ENCODE results near the gene KDM2B.
A peak's percentile ranks its signal among the peaks of the same experiment; 100 is the strongest.
"Not testable (repeated sequence)": the region's sequence is repeated elsewhere in the genome, so short reads cannot be mapped to it uniquely, and the experiment has no call there.

KDM2B gene

GRCh38 chr12:121600702-121601336, 20.0 kb upstream of the KDM2B start:
- no peaks in the 10 kb centered on the region for H3K27me3 Mint-ChIP-seq
- H3K4me1 Mint-ChIP-seq, result peaks cover 4% of the 10 kb centered on the region
- no peaks in the 10 kb centered on the region for H3K9me3 Mint-ChIP-seq
- no peak overlapping the region for H3K4me3 Mint-ChIP-seq
- H3K27ac Mint-ChIP-seq, result no peak overlapping the region
- H3K36me3 Mint-ChIP-seq, result peaks cover 1% of the 10 kb centered on the region

DNA sequence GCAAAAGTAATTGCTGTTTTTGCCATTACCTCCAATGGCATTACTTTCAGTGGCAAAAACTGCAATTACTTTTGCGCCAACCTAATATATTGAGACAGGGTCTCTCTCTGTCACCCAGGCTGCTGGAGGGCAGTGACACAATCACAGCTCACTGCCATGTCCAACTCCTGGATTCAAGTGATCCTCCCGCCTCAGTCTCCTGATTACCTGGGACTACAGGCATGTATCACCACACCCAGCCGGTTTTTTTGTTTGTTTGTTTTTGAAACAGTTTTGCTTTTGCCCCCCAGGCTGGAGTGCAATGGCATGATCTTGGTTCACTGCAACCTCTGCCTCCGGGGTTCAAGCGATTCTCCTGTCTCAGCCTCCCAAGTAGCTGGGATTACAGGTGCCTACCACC, 15.7 kb upstream of the KDM2B start:
- Mint-ChIP-seq H3K9me3 (no peaks in the 10 kb centered on the region), H3K4me3 (no peak overlapping the region), H3K4me1 (peaks cover 20% of the 10 kb centered on the region), H3K27ac (no peak overlapping the region), H3K27me3 (no peaks in the 10 kb centered on the region), H3K36me3 (peaks cover 3% of the 10 kb centered on the region)

DNA sequence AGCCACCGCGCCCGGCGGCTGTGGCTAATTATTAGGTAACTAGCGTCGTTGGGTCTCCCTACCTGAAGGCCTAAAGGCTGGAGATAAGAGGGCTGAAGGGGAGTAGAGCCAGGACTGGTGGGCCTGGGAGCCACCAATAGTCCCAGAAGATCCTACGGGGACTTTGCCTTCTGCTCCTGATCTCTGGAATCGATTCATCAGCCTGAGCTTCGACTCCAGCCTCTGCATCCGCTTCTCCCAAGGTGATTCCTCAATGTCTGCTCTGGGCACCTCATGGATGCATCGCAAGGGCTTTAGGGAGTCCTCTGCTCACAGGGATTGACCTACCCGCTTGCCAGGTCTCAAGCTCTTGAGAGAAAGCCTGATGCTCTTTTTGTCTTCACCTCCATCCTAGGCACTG, 14.7 kb upstream of the KDM2B start:
- Mint-ChIP-seq H3K4me1 (peaks cover 30% of the 10 kb centered on the region), H3K4me3 (no peak overlapping the region), H3K9me3 (no peaks in the 10 kb centered on the region), H3K36me3 (peaks cover 3% of the 10 kb centered on the region), H3K27ac (no peak overlapping the region), H3K27me3 (no peaks in the 10 kb centered on the region)

DNA sequence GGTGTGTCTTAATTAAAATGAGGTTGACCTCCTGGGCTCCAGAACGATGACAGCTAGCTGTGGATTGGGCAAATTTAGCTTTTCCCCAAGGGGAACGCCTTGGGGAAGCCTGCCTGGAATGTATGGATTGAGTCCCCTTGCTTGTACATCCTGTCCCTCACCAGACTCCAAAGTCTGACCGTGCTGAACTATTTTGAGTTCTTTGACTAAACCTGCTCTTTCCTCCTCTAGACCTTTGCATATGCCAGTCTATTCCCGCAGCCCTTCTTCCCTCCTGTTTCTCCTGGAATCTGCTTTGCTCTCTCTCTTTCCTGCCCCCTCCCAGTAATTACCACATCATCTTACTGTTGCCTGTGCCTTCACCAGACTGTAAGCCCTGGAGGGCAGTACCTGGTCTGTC, 11.5 kb upstream of the KDM2B start:
- Mint-ChIP-seq H3K36me3 (peaks cover 3% of the 10 kb centered on the region), H3K9me3 (no peaks in the 10 kb centered on the region), H3K4me3 (no peak overlapping the region), H3K27ac (peak overlapping the region; percentile 69), H3K27me3 (no peaks in the 10 kb centered on the region), H3K4me1 (peaks cover 38% of the 10 kb centered on the region)

DNA sequence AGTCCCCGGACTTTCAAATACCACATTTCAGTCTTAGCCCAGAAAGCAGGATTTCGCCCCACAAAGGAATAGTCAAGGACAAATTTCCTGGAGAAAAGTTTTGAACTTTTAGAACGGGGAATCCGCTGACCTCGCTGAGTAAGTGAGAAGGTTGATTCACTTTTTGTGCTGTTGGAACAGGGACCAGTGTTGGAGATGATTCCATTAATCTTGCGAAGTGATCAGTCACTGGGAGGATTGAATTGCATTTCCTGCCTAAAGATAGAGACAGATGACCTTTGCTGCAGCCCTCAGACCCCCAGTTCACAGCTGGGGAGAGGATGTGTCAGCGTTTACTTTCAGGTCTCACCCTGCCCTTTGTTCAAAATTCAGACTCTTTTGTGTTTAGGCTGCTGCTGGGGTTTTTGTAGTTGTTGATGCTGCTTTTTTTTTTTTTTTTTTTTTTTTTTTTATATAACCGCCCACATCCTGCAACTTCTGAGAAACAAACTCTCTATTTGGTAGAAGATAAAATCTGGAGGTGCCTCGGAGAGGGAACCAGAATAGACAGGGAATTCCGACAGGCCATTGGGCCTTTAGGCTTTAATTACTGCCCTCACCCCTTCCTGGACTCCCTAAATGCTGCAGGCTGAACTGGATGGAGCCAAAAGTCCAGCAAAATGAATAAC, 9.8 kb upstream of the KDM2B start:
- H3K27ac Mint-ChIP-seq, result peak overlapping the region; percentile 77
- no peaks in the 10 kb centered on the region for H3K9me3 Mint-ChIP-seq
- H3K4me1 Mint-ChIP-seq, result peaks cover 39% of the 10 kb centered on the region
- H3K36me3 Mint-ChIP-seq, result peaks cover 2% of the 10 kb centered on the region
- no peaks in the 10 kb centered on the region for H3K27me3 Mint-ChIP-seq
- peak overlapping the region; percentile 86 for H3K4me3 Mint-ChIP-seq

GRCh38 chr12:121584885-121585284, 4.1 kb upstream of the KDM2B start:
- not testable (repeated sequence) for H3K27me3 Mint-ChIP-seq, H3K27ac Mint-ChIP-seq, H3K9me3 Mint-ChIP-seq, H3K4me3 Mint-ChIP-seq, H3K36me3 Mint-ChIP-seq
- H3K4me1 Mint-ChIP-seq, result peaks cover 37% of the 10 kb centered on the region

- peaks cover 37% of the 10 kb centered on the region for H3K4me1 Mint-ChIP-seq
- not testable (repeated sequence) for H3K27ac Mint-ChIP-seq, H3K9me3 Mint-ChIP-seq, H3K4me3 Mint-ChIP-seq, H3K27me3 Mint-ChIP-seq, H3K36me3 Mint-ChIP-seq
Observed at GRCh38 chr12:121583334-121583661, 2.5 kb upstream of the KDM2B start.

- Mint-ChIP-seq H3K9me3 (no peaks in the 10 kb centered on the region), H3K4me1 (peaks cover 37% of the 10 kb centered on the region), H3K4me3 (peak overlapping the region; percentile 19), H3K27ac (no peak overlapping the region), H3K36me3 (peaks cover 2% of the 10 kb centered on the region), H3K27me3 (no peaks in the 10 kb centered on the region)
Observed at GRCh38 chr12:121582583-121583333, 1.9 kb upstream of the KDM2B start.

GRCh38 chr12:121581686-121582429, 1.0 kb upstream of the KDM2B start:
- Mint-ChIP-seq H3K4me1 (peaks cover 42% of the 10 kb centered on the region), H3K4me3 (peak overlapping the region; percentile 97), H3K36me3 (no peaks in the 10 kb centered on the region), H3K27ac (peak overlapping the region; percentile 4), H3K9me3 (no peaks in the 10 kb centered on the region), H3K27me3 (no peaks in the 10 kb centered on the region)

GRCh38 chr12:121579981-121580868, 598 bp downstream of the KDM2B start:
- H3K36me3 Mint-ChIP-seq, result no peaks in the 10 kb centered on the region

GRCh38 chr12:121579190-121579791, 1.5 kb downstream of the KDM2B start:
- Mint-ChIP-seq H3K36me3 (peaks cover 2% of the 10 kb centered on the region), H3K27ac (no peak overlapping the region), H3K4me3 (peak overlapping the region; percentile 97), H3K9me3 (no peaks in the 10 kb centered on the region), H3K27me3 (no peaks in the 10 kb centered on the region), H3K4me1 (peaks cover 38% of the 10 kb centered on the region)

More at GRCh38 chr12:121579981-121580868, 598 bp downstream of the KDM2B start:
- no peaks in the 10 kb centered on the region for H3K9me3 Mint-ChIP-seq
- peaks cover 38% of the 10 kb centered on the region for H3K4me1 Mint-ChIP-seq
- H3K4me3 Mint-ChIP-seq, result peak overlapping the region; percentile 97
- H3K27ac Mint-ChIP-seq, result peak overlapping the region; percentile 97
- H3K27me3 Mint-ChIP-seq, result no peaks in the 10 kb centered on the region

GRCh38 chr12:121578230-121579189, 2.3 kb downstream of the KDM2B start:
- Mint-ChIP-seq H3K27ac (no peak overlapping the region), H3K27me3 (no peaks in the 10 kb centered on the region), H3K4me1 (peaks cover 38% of the 10 kb centered on the region), H3K4me3 (peak overlapping the region; percentile 66), H3K9me3 (no peaks in the 10 kb centered on the region), H3K36me3 (peaks cover 5% of the 10 kb centered on the region)

DNA sequence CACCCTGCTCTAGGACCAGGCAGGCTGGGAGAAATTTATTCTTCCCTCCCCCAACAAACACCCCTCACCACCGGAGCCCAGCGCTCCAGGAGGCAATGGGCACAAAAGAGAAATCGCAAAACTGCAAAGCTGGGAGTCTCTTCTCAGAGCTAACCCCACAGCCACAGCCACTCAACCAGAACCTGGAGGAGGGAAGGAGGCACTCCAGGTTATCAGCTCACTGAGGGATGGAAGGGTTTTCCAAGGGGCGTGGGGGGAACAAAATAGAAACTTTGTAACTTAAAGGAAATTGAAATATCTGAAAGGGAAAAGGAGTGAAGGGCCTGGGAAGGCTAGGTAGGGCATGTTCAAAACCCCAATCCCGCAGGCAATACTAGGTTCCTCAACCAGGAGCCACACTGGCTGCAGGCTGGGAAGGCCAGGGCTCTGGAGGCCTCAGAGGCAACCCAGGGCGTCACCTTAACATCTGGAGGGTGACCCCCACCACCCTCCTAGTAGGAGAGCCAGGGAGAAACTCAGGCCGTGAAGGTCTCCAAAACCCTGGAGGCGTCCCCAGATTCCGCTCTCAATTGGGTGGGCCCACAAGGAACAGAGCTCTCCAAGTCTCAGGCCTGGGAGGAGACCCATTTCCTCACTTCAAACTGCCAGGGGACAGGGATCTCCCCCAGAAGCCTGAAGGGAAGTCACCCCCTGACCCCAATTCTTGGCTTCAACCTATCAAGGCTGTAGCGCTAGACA, 3.2 kb downstream of the KDM2B start:
- Mint-ChIP-seq H3K4me1 (peaks cover 32% of the 10 kb centered on the region), H3K27ac (peak overlapping the region; percentile 30), H3K9me3 (no peaks in the 10 kb centered on the region), H3K27me3 (no peaks in the 10 kb centered on the region), H3K36me3 (peaks cover 5% of the 10 kb centered on the region), H3K4me3 (peak overlapping the region; percentile 55)

All from activated naive CD4-positive, alpha-beta T cell treated with anti-CD3 and anti-CD28 coated beads, Interleukin-2, amount 50 U/mL, for 24 hours (primary cell).